CD4-positive, CD25-positive, alpha-beta regulatory T cell (primary cell): ENCODE measurements around the gene TXNDC11. TPM values are rescaled to one million over a fixed set of nuclear protein-coding genes. Genes with fewer than 3 reads are reported as not detected.

ENCODE experiments used
- ATAC-seq, 2 donors: fragments of 150-1000 bp; cut with Tn5 transposase; one replicate each; pipeline ENCODE4 v1.10.0; 2021; ENCODE audit warnings: low read depth in 2 of 2, moderate number of reproducible peaks in 2 of 2, moderate library complexity in 1 of 2
- DNase-seq, 3 donors: peaks; one replicate each; pipeline versions ENCODE4 v3.0.0 to v3.0.0-alpha.2; 2012 to 2022; ENCODE audit warnings: mixed read lengths in 1 of 3
- H3K27ac ChIP-seq: one replicate; pipeline ENCODE4 v1.7.0; 2013; ENCODE audit warnings: mild to moderate bottlenecking, low read length; ENCODE audit not compliant: insufficient read depth, poor library complexity, severe bottlenecking
- H3K27me3 ChIP-seq: one replicate; pipeline ENCODE4 v1.7.0; 2013; ENCODE audit warnings: low read length; ENCODE audit not compliant: control insufficient read depth, insufficient read depth
- H3K36me3 ChIP-seq: one replicate; pipeline ENCODE4 v1.7.0; 2013; ENCODE audit warnings: mild to moderate bottlenecking, low read length, moderate library complexity; ENCODE audit not compliant: control insufficient read depth, insufficient read depth
- H3K4me1 ChIP-seq: 2 replicates; pipeline ENCODE4 v1.7.0; 2013; ENCODE audit warnings: mild to moderate bottlenecking, low read length; ENCODE audit not compliant: insufficient read depth, control insufficient read depth, poor library complexity, severe bottlenecking
- H3K4me3 ChIP-seq: one replicate; pipeline ENCODE4 v1.7.0; 2013; ENCODE audit warnings: low read depth, mild to moderate bottlenecking, low read length, moderate library complexity
- H3K9me3 ChIP-seq, 2 experiments: 1 replicate in 1 of 2; 2 replicates in 1 of 2; pipeline ENCODE4 v1.7.0; 2013; ENCODE audit warnings: low read length in 2 of 2, mild to moderate bottlenecking in 1 of 2, moderate library complexity in 1 of 2; ENCODE audit not compliant: control insufficient read depth in 2 of 2
- H3K27ac Mint-ChIP-seq, 3 donors: one replicate each; pipeline ENCODE4 v1.8.0; 2020 to 2022; ENCODE audit warnings: mild to moderate bottlenecking in 3 of 3, mixed read lengths in 3 of 3, moderate library complexity in 2 of 3
- H3K27me3 Mint-ChIP-seq: one replicate; pipeline ENCODE4 v1.8.0; 2022; ENCODE audit warnings: mild to moderate bottlenecking, mixed read lengths
- H3K36me3 Mint-ChIP-seq: one replicate; pipeline ENCODE4 v1.8.0; 2020; ENCODE audit warnings: mixed read lengths
- H3K4me1 Mint-ChIP-seq, 4 donors: one replicate each; pipeline ENCODE4 v1.8.0; 2020 to 2022; ENCODE audit warnings: mixed read lengths in 4 of 4, mild to moderate bottlenecking in 1 of 4
- H3K4me3 Mint-ChIP-seq, 4 donors: one replicate each; pipeline ENCODE4 v1.8.0; 2020 to 2022; ENCODE audit warnings: mild to moderate bottlenecking in 4 of 4, mixed read lengths in 4 of 4, moderate library complexity in 3 of 4
- H3K9me3 Mint-ChIP-seq, 7 donors: one replicate each; pipeline ENCODE4 v1.8.0; 2020 to 2022; ENCODE audit warnings: mixed read lengths in 7 of 7, mild to moderate bottlenecking in 3 of 7, moderate library complexity in 2 of 7
- polyA plus RNA-seq, 4 donors: library from polyadenylated mRNA; unstranded; fragments of 300-500 nt; fragmentation: Illumina TruSeq; gene quantifications; one replicate each; pipeline ENCODE4 v1.2.3, GENCODE V29; 2021
- total RNA-seq: library from RNA; stranded (reverse); gene quantifications from one replicate; pipeline ENCODE4 v1.2.3, GENCODE V29; 2022

Gene TXNDC11
- total and polyA plus RNA-seq, 5 donors from 2014 or later: 64.9 to 178 (median 71.3) TPM

GRCh38 chr16:11638140-11638539, 104.5 kb downstream of the TXNDC11 start:
- Mint-ChIP-seq H3K27ac (no peak overlapping the region), H3K9me3 (no peaks in the 10 kb centered on the region), H3K27me3 (peaks cover 4% of the 10 kb centered on the region), H3K4me1 (peaks cover 0 to 46% (median 25%) of the 10 kb centered on the region in 4 donors), H3K4me3 (no peak overlapping the region), H3K36me3 (no peaks in the 10 kb centered on the region)
- H3K9me3 ChIP-seq: no peaks in the 10 kb centered on the region
- no peak for DNase-seq
- ATAC-seq: no peak
- no peaks in the 10 kb centered on the region for H3K27me3 ChIP-seq
- H3K4me3 ChIP-seq: no peak overlapping the region
- peaks cover 9% of the 10 kb centered on the region for H3K4me1 ChIP-seq
- H3K36me3 ChIP-seq: no peaks in the 10 kb centered on the region
- H3K27ac ChIP-seq: no peak overlapping the region

GRCh38 chr16:11637320-11637719, 105.3 kb downstream of the TXNDC11 start:
- peaks cover 0 to 43% (median 23%) of the 10 kb centered on the region in 4 donors for H3K4me1 Mint-ChIP-seq
- DNase-seq: no peak
- Histone ChIP-seq H3K4me1 (peaks cover 9% of the 10 kb centered on the region), H3K9me3 (no peaks in the 10 kb centered on the region), H3K27ac (no peak overlapping the region), H3K27me3 (no peaks in the 10 kb centered on the region), H3K4me3 (no peak overlapping the region), H3K36me3 (no peaks in the 10 kb centered on the region)
- no peaks in the 10 kb centered on the region for H3K27me3 Mint-ChIP-seq
- no peaks in the 10 kb centered on the region for H3K36me3 Mint-ChIP-seq
- no peak for ATAC-seq
- H3K27ac Mint-ChIP-seq: no peak overlapping the region
- no peaks in the 10 kb centered on the region for H3K9me3 Mint-ChIP-seq
- H3K4me3 Mint-ChIP-seq: no peak overlapping the region

GRCh38 chr16:11636172-11636721, 106.4 kb downstream of the TXNDC11 start:
- peaks cover 0 to 36% (median 19%) of the 10 kb centered on the region in 4 donors for H3K4me1 Mint-ChIP-seq
- no peaks in the 10 kb centered on the region for H3K36me3 Mint-ChIP-seq
- peaks cover 0 to under 1% (median 0%) of the 10 kb centered on the region in 7 donors for H3K9me3 Mint-ChIP-seq
- DNase-seq (peak in 2 of 3 donors; percentile 23 to 36), ATAC-seq (peak in 1 of 2 donors; percentile 18)
- Histone ChIP-seq H3K9me3 (no peaks in the 10 kb centered on the region), H3K4me1 (peaks cover 3% of the 10 kb centered on the region), H3K27ac (no peak overlapping the region), H3K36me3 (no peaks in the 10 kb centered on the region), H3K4me3 (no peak overlapping the region), H3K27me3 (no peaks in the 10 kb centered on the region)
- no peaks in the 10 kb centered on the region for H3K27me3 Mint-ChIP-seq
- H3K4me3 Mint-ChIP-seq: no peak overlapping the region
- peak overlapping the region in 1 of 3 donors; percentile 47 for H3K27ac Mint-ChIP-seq

GRCh38 chr16:11635679-11636171, 106.9 kb downstream of the TXNDC11 start:
- peaks cover 0 to 1% (median 0%) of the 10 kb centered on the region in 7 donors for H3K9me3 Mint-ChIP-seq
- H3K36me3 Mint-ChIP-seq: no peaks in the 10 kb centered on the region
- no peaks in the 10 kb centered on the region for H3K4me1 ChIP-seq
- H3K4me3 ChIP-seq: no peak overlapping the region
- DNase-seq (no peak), ATAC-seq (no peak)
- no peaks in the 10 kb centered on the region for H3K27me3 ChIP-seq
- H3K27ac ChIP-seq: no peak overlapping the region
- peak overlapping the region in 1 of 3 donors; percentile 47 for H3K27ac Mint-ChIP-seq
- H3K27me3 Mint-ChIP-seq: no peaks in the 10 kb centered on the region
- peaks cover 0 to 34% (median 20%) of the 10 kb centered on the region in 4 donors for H3K4me1 Mint-ChIP-seq
- no peaks in the 10 kb centered on the region for H3K36me3 ChIP-seq
- H3K9me3 ChIP-seq: no peaks in the 10 kb centered on the region
- H3K4me3 Mint-ChIP-seq: no peak overlapping the region

- DNase-seq (no peak), ATAC-seq (no peak)
- Histone ChIP-seq H3K4me3 (no peak overlapping the region), H3K4me1 (peaks cover 4% of the 10 kb centered on the region), H3K27me3 (no peaks in the 10 kb centered on the region), H3K36me3 (no peaks in the 10 kb centered on the region), H3K9me3 (no peaks in the 10 kb centered on the region), H3K27ac (no peak overlapping the region)
- Mint-ChIP-seq H3K27ac (no peak overlapping the region), H3K9me3 (peaks cover 0 to 1% (median 0%) of the 10 kb centered on the region in 7 donors), H3K27me3 (no peaks in the 10 kb centered on the region), H3K4me3 (no peak overlapping the region), H3K36me3 (no peaks in the 10 kb centered on the region), H3K4me1 (peaks cover 0 to 34% (median 18%) of the 10 kb centered on the region in 4 donors)
These were observed 107.5 kb downstream of the TXNDC11 start for GRCh38 chr16:11635113-11635652.

- no peaks in the 10 kb centered on the region for H3K27me3 ChIP-seq
- H3K4me1 Mint-ChIP-seq: peaks cover 0 to 38% (median 17%) of the 10 kb centered on the region in 4 donors
- H3K4me3 ChIP-seq: no peak overlapping the region
- peaks cover 0 to 1% (median 0%) of the 10 kb centered on the region in 7 donors for H3K9me3 Mint-ChIP-seq
- H3K27ac Mint-ChIP-seq: peak overlapping the region in 1 of 3 donors; percentile 55
- no peak overlapping the region for H3K4me3 Mint-ChIP-seq
- H3K27me3 Mint-ChIP-seq: no peaks in the 10 kb centered on the region
- ATAC-seq (no peak), DNase-seq (no peak)
- H3K36me3 Mint-ChIP-seq: no peaks in the 10 kb centered on the region
- peaks cover 11% of the 10 kb centered on the region for H3K4me1 ChIP-seq
- no peak overlapping the region for H3K27ac ChIP-seq
- H3K9me3 ChIP-seq: no peaks in the 10 kb centered on the region
- H3K36me3 ChIP-seq: no peaks in the 10 kb centered on the region
These were observed 108.3 kb downstream of the TXNDC11 start for GRCh38 chr16:11634312-11634711.

GRCh38 chr16:11633113-11633512, 109.5 kb downstream of the TXNDC11 start:
- H3K27ac ChIP-seq: no peak overlapping the region
- DNase-seq: no peak
- Mint-ChIP-seq H3K27me3 (no peaks in the 10 kb centered on the region), H3K4me3 (peak overlapping the region in 1 of 4 donors; percentile 23), H3K27ac (peak overlapping the region in 1 of 3 donors; percentile 33), H3K36me3 (no peaks in the 10 kb centered on the region), H3K9me3 (peaks cover 0 to 1% (median 0%) of the 10 kb centered on the region in 7 donors), H3K4me1 (peaks cover 0 to 45% (median 19%) of the 10 kb centered on the region in 4 donors)
- H3K36me3 ChIP-seq: no peaks in the 10 kb centered on the region
- ATAC-seq: no peak
- H3K27me3 ChIP-seq: no peaks in the 10 kb centered on the region
- H3K4me3 ChIP-seq: no peak overlapping the region
- peaks cover 14% of the 10 kb centered on the region for H3K4me1 ChIP-seq
- H3K9me3 ChIP-seq: no peaks in the 10 kb centered on the region
